Neural cell (in vitro differentiated cells): ENCODE results near the gene SPATS2L.

ENCODE experiments used
- CTCF ChIP-seq: fragments of 450-650 bp; IDR thresholded peaks from 2 replicates; pipeline ENCODE4 v1.5.1; 2014; ENCODE audit warnings: antibody characterized with exemption, mild to moderate bottlenecking, moderate library complexity; ENCODE audit not compliant: poor library complexity, severe bottlenecking
- EP300 ChIP-seq: fragments of 450-650 bp; conservative IDR thresholded peaks from 2 replicates; pipeline ENCODE4 v1.6.1; 2014; ENCODE audit warnings: antibody characterized with exemption, mild to moderate bottlenecking, moderate library complexity; ENCODE audit not compliant: poor library complexity, severe bottlenecking

- TF ChIP-seq CTCF (no peak), EP300 (no peak)
Observed at GRCh38 chr2:200454927-200455801, 148.7 kb downstream of the SPATS2L start.
